ENCODE measurements around the gene ZNF761.
"Not testable (repeated sequence)": the region's sequence is repeated elsewhere in the genome, so short reads cannot be mapped to it uniquely, and the experiment has no call there.

The ZNF761 gene

DNA sequence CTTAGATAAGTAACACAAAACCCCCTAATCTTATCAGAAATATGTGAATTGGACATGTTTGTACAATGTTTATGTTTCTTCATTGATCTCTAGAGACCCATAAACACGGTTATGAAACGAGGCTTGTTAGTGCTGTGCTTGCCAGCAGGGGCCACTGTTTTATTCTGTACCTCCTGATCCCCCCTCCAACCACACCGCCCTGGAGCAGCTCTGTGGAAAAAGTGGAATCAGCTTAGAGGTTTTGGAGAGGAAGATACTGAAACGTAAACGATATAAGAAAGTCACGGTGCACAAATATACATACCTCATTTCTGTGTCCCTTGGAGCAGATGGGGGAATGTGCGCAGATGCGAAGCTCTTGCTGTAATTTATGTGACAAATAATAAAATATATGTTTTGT, 8.1 kb upstream of the ZNF761 start:
- peak; percentile 44 for DNase-seq (ENCODE audit: low read depth)
- TF ChIP-seq, protein P1, sequence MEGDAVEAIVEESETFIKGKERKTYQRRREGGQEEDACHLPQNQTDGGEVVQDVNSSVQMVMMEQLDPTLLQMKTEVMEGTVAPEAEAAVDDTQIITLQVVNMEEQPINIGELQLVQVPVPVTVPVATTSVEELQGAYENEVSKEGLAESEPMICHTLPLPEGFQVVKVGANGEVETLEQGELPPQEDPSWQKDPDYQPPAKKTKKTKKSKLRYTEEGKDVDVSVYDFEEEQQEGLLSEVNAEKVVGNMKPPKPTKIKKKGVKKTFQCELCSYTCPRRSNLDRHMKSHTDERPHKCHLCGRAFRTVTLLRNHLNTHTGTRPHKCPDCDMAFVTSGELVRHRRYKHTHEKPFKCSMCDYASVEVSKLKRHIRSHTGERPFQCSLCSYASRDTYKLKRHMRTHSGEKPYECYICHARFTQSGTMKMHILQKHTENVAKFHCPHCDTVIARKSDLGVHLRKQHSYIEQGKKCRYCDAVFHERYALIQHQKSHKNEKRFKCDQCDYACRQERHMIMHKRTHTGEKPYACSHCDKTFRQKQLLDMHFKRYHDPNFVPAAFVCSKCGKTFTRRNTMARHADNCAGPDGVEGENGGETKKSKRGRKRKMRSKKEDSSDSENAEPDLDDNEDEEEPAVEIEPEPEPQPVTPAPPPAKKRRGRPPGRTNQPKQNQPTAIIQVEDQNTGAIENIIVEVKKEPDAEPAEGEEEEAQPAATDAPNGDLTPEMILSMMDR (conservative IDR thresholded peaks at IDR 0.05; ENCODE audit: low read depth, low read length), result peak; percentile 33
- not testable (repeated sequence) for H3K4me3 ChIP-seq (ENCODE audit: low read depth, low read length)

DNA sequence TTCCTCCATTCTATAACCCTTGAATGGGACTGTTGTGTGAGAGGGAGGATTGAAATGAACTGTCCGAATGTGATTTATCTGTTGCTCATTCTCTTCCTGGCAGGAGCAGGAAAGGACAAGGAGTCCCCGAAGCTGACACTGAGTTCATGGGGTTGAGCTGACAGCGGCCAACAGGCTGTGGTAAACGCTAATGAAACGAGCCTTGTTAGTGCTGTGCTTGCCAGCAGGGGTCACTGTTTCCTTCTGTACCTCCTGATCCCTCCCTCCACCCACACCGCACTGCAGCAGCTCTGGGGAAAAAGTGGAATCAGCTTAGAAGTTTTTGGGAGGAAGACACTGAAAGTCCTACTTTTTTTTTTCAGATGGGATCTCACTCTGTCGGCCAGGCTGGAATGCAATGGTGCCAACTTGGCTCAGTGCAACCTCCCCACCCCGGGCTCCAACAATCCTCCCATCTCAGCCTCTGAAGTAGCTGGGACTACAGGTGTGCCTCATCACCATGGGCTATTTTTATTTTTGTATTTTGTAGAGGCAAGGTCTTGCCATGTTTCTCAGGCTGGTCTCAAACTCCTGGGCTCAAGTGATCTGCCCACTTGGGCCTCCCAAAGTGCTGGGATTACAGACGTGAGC, 6.7 kb upstream of the ZNF761 start:
- TF ChIP-seq, protein P1 (conservative IDR thresholded peaks at IDR 0.05; ENCODE audit: low read depth, low read length), result peak; percentile 90
- H3K4me3 ChIP-seq (ENCODE audit: low read depth, low read length), result no peak overlapping the region
- DNase-seq (ENCODE audit: low read depth), result peak; percentile 85

DNA sequence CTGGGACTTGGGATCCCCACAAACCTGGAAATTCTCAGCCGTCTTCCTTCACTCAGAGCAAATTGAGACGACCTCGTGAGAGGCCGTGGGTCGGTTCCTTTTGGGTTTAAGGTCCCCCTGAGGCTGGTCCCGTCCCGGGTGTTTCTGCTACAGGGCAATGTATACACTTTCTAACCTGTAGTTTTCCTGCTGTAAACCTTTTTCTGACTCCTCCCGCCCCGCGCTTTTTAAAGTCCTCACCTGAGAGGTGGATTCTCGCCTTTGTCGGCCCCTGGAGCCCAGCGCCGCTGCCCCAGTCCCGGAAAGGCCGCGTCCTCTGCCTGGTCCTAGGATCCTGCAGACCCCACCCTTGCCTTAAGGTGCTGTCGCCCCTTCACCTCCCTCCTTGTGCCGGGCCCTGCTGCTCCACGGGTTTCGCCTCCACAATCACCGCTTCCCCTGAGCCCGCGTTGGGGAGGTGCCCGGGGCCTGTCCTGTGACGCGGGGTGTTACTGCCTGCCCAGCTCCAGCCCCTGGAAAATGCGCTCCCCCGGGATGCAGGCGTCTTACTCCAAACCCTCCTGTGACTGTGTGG, 391 bp downstream of the ZNF761 start:
- peak; percentile 13 for DNase-seq (ENCODE audit: low read depth)
- peak overlapping the region; percentile 81 for H3K4me3 ChIP-seq (ENCODE audit: low read depth, low read length)
- TF ChIP-seq, protein P1 (conservative IDR thresholded peaks at IDR 0.05; ENCODE audit: low read depth, low read length), result no peak

DNA sequence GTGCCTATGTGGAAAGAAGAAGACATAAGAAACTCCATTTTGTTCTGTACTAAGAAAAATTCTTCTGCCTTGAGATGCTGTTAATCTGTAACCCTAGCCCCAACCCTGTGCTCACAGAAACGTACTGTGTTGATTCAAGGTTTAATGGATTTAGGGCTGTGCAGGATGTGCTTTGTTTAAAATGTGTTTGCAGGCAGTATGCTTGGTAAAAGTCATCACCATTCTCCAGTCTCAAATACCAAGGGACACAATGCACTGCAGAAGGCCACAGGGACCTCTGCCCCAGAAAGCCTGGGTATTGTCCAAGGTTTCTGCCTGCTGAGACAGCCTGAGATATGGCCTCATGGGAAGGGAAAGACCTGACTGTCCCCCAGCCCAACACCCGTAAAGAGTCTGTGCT, 12.0 kb downstream of the ZNF761 start:
- H3K4me3 ChIP-seq (ENCODE audit: low read depth, low read length), result not testable (repeated sequence)

DNA sequence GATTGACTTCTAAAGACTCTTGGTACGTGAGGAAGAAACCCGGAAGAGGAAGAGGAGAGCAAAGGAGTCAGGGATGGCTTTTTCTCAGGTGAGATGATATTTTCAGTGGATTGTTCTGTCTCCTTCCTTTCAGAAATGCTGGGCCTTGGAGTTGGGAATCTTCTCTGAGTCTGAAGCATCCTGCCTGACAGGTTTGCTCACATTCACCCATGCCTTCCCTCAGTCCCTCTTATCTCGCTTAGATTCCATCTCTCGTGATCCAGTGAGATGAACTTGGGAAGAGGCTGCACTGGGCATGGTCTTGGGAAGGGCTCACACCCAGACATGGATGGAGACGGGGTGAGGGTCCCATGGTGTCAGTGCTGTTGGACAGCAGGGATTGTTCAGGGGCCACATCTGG, 15.4 kb downstream of the ZNF761 start:
- DNase-seq (ENCODE audit: low read depth); H3K4me3 ChIP-seq (ENCODE audit: low read depth, low read length): not testable (repeated sequence)

More for the DNA sequence above, 12.0 kb downstream of the ZNF761 start:
- DNase-seq (ENCODE audit: low read depth), result not testable (repeated sequence)

DNA sequence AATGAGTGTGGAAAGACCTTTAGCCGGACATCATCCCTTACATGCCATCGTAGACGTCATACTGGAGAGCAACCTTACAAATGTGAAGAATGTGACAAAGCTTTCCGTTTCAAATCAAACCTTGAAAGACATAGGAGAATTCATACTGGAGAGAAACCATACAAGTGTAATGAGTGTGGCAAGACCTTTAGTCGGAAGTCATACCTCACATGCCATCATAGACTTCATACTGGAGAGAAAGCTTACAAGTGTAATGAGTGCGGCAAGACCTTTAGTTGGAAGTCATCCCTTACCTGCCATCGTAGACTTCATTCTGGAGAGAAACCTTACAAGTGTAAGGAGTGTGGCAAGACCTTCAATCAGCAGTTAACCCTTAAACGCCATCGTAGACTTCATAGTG, 24.0 kb downstream of the ZNF761 start:
- TF ChIP-seq, protein P1 (conservative IDR thresholded peaks at IDR 0.05; ENCODE audit: low read depth, low read length), result no peak
- no peak overlapping the region for H3K4me3 ChIP-seq (ENCODE audit: low read depth, low read length)
- DNase-seq (ENCODE audit: low read depth), result no peak

DNA sequence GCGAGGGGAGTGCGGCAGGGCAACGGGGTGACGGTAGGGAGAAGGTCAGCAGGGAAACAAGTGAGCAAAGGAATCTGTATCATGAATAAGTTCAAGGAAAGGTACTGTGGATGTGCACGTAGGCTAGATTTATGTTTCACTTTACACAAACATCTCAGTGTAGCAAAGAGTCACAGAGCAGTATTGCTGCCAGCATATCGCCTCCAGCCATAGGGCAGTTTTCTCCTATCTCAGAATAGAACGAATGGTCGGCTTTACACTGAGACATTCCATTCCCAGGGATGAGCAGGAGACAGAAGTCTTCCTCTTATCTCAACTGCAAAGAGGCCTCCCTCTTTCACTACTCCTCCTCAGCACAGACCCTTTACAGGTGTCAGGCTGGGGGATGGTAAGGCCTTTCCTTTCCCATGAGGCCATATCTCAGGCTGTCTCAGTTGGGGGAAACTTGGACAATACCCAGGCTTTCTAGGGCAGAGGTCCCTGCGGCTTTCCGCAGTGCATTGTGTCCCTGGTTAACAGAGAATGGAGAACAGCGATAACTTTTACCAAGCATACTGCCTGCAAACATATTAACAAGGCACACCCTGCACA, 28.4 kb downstream of the ZNF761 start:
- not testable (repeated sequence) for DNase-seq (ENCODE audit: low read depth); H3K4me3 ChIP-seq (ENCODE audit: low read depth, low read length)

DNA sequence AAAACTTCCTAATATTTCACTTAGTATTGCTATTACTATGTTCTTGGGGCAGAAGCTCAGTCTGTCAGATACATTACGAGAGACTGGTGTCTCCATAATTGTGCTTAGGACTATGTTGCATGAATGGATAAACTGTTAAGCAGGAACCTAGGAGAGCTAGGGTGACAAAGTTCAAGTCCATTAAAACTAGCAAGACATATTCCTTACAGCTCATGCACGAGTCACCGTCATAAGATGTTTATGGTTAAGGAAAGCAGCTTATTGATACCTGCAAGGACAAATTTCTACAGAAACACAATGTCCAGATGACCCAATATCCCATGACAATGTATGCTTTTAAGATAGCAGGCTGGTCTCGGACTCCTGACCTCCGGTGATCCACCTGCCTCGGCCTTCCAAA, 30.1 kb downstream of the ZNF761 start:
- TF ChIP-seq, protein P1 (conservative IDR thresholded peaks at IDR 0.05; ENCODE audit: low read depth, low read length), result no peak
- no peak for DNase-seq (ENCODE audit: low read depth)
- no peak overlapping the region for H3K4me3 ChIP-seq (ENCODE audit: low read depth, low read length)
